ENCODE data around the gene COPB2. TPM values are rescaled to one million over a fixed set of nuclear protein-coding genes. Genes with fewer than 3 reads are reported as not detected.
A peak's percentile ranks its signal among the peaks of the same experiment; 100 is the strongest.

COPB2 gene
- total RNA-seq, 1 experiment from 2014 or later, result 156 TPM

- no peak overlapping the region for H3K27ac ChIP-seq
Measured at GRCh38 chr3:139346771-139347170, 42.7 kb downstream of the COPB2 start.

GRCh38 chr3:139343895-139344856 is 45.3 kb downstream of the COPB2 start, which contains the start of gene MRPS22:
TSS of gene MRPS22 (plus strand) at chr3:139344020. CDS start at chr3:139344027, 7 bp downstream.
- Histone ChIP-seq H3K4me1 (replicated peaks; ENCODE audit: insufficient read depth) (peaks cover 8% of the 10 kb centered on the region), H3K36me3 (ENCODE audit: low read depth) (0 out of 2 replicates have a peak, but pooled peaks cover 9% of the 10 kb centered on the region), H3F3A (ENCODE audit: insufficient read depth, low read depth) (no peaks in the 10 kb centered on the region), H3K9me2 (ENCODE audit: insufficient read depth) (no peaks in the 10 kb centered on the region), H4K20me1 (ENCODE audit: insufficient read depth) (no peaks in the 10 kb centered on the region), H3K79me2 (ENCODE audit: low read depth) (peaks cover 27% of the 10 kb centered on the region), H3K27me3 (ENCODE audit: insufficient read depth, low read depth) (no peaks in the 10 kb centered on the region), H3K27ac (peak within 1 kb of the TSS; percentile 75), H3K4me3 (peak within 1 kb of the TSS; percentile 83), H3K9me3 (ENCODE audit: insufficient read depth, low read depth) (no peaks in the 10 kb centered on the region), H2AFZ (peak within 1 kb of the TSS; percentile 94), H3K4me2 (peak within 1 kb of the TSS; percentile 79)
- intact Hi-C loops (cut with micrococcal nuclease; ENCODE audit: unreplicated experiment), result loop anchor here (1.0 to 5.0 kb wide), 4 partner anchors 31 to 422 kb away; partner anchors contain the start of gene COPB2
- BruUV-seq (replicated peaks), result TSS peak; percentile 88
- POLR2A ChIA-PET (ENCODE audit: unreplicated experiment), result no interaction called here
- DNase-seq, result peak; percentile 80 to 82
- no peak for TF ChIP-seq EZH2 (IDR thresholded peaks at IDR 0.05; ENCODE audit: low read depth)
- TF ChIP-seq, protein P1, sequence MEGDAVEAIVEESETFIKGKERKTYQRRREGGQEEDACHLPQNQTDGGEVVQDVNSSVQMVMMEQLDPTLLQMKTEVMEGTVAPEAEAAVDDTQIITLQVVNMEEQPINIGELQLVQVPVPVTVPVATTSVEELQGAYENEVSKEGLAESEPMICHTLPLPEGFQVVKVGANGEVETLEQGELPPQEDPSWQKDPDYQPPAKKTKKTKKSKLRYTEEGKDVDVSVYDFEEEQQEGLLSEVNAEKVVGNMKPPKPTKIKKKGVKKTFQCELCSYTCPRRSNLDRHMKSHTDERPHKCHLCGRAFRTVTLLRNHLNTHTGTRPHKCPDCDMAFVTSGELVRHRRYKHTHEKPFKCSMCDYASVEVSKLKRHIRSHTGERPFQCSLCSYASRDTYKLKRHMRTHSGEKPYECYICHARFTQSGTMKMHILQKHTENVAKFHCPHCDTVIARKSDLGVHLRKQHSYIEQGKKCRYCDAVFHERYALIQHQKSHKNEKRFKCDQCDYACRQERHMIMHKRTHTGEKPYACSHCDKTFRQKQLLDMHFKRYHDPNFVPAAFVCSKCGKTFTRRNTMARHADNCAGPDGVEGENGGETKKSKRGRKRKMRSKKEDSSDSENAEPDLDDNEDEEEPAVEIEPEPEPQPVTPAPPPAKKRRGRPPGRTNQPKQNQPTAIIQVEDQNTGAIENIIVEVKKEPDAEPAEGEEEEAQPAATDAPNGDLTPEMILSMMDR (conservative IDR thresholded peaks at IDR 0.05), result no peak
- CTCF ChIA-PET, result interaction anchor here (0.5 to 1.3 kb wide), 3 partner anchors 10 to 408 kb away, joined by 3 to 11 read pairs (median 4); no protein-coding TSS in a partner anchor

More at GRCh38 chr3:139346771-139347170, 42.7 kb downstream of the COPB2 start:
- ChIA-PET POLR2A (ENCODE audit: unreplicated experiment) (no interaction called here), CTCF (no interaction called here)
- intact Hi-C loops (cut with micrococcal nuclease; ENCODE audit: unreplicated experiment), result no loop called here
- no peaks in the 10 kb centered on the region for H3K9me2 ChIP-seq (ENCODE audit: insufficient read depth)
- no peaks in the 10 kb centered on the region for H3K27me3 ChIP-seq (ENCODE audit: insufficient read depth, low read depth)
- no peak overlapping the region for H2AFZ ChIP-seq
- H3K4me1 ChIP-seq (replicated peaks; ENCODE audit: insufficient read depth), result peaks cover 8% of the 10 kb centered on the region
- no peaks in the 10 kb centered on the region for H3K9me3 ChIP-seq (ENCODE audit: insufficient read depth, low read depth)
- H4K20me1 ChIP-seq (ENCODE audit: insufficient read depth), result no peaks in the 10 kb centered on the region
- H3K79me2 ChIP-seq (ENCODE audit: low read depth), result peaks cover 27% of the 10 kb centered on the region
- no peak for DNase-seq
- no peak overlapping the region for H3K4me3 ChIP-seq
- no TSS peak for BruUV-seq (replicated peaks)
- peaks cover 13% of the 10 kb centered on the region for H3K36me3 ChIP-seq (ENCODE audit: low read depth)
- no peak for TF ChIP-seq EZH2 (IDR thresholded peaks at IDR 0.05; ENCODE audit: low read depth)
- TF ChIP-seq, protein P1 (conservative IDR thresholded peaks at IDR 0.05), result no peak
- H3F3A ChIP-seq (ENCODE audit: insufficient read depth, low read depth), result no peaks in the 10 kb centered on the region
- no peak overlapping the region for H3K4me2 ChIP-seq

GRCh38 chr3:139342054-139342453 is 47.4 kb downstream of the COPB2 start:
- H4K20me1 ChIP-seq (ENCODE audit: insufficient read depth), result no peaks in the 10 kb centered on the region
- H3K9me2 ChIP-seq (ENCODE audit: insufficient read depth), result no peaks in the 10 kb centered on the region
- H3K4me2 ChIP-seq, result no peak overlapping the region
- CTCF ChIA-PET, result no interaction called here
- intact Hi-C loops (cut with micrococcal nuclease; ENCODE audit: unreplicated experiment), result loop anchor here (5.0 kb wide), 2 partner anchors 400 to 420 kb away; no protein-coding TSS in a partner anchor
- no peak overlapping the region for H2AFZ ChIP-seq
- peaks cover 27% of the 10 kb centered on the region for H3K79me2 ChIP-seq (ENCODE audit: low read depth)
- H3K4me1 ChIP-seq (replicated peaks; ENCODE audit: insufficient read depth), result peaks cover 8% of the 10 kb centered on the region
- no TSS peak for BruUV-seq (replicated peaks)
- H3K36me3 ChIP-seq (ENCODE audit: low read depth), result no peaks in the 10 kb centered on the region
- H3K4me3 ChIP-seq, result no peak overlapping the region
- no peak overlapping the region for H3K27ac ChIP-seq
- POLR2A ChIA-PET (ENCODE audit: unreplicated experiment), result no interaction called here
- no peaks in the 10 kb centered on the region for H3K9me3 ChIP-seq (ENCODE audit: insufficient read depth, low read depth)
- DNase-seq, result no peak
- H3K27me3 ChIP-seq (ENCODE audit: insufficient read depth, low read depth), result no peaks in the 10 kb centered on the region
- H3F3A ChIP-seq (ENCODE audit: insufficient read depth, low read depth), result no peaks in the 10 kb centered on the region
- no peak for TF ChIP-seq EZH2 (IDR thresholded peaks at IDR 0.05; ENCODE audit: low read depth)
- TF ChIP-seq, protein P1 (conservative IDR thresholded peaks at IDR 0.05), result no peak
